ENCODE data around the gene CDKAL1. TPM values are rescaled to one million over a fixed set of nuclear protein-coding genes. Genes with fewer than 3 reads are reported as not detected.
"Not testable (repeated sequence)": the region's sequence is repeated elsewhere in the genome, so short reads cannot be mapped to it uniquely, and the experiment has no call there.

Gene CDKAL1
- total RNA-seq, 2 experiments from 2014 or later, result 22.6 to 22.7 TPM

- H3K4me3 Mint-ChIP-seq, result no peak overlapping the region
Observed at GRCh38 chr6:20724443-20725190, 190.4 kb downstream of the CDKAL1 start.

GRCh38 chr6:20725235-20725634 is 191.0 kb downstream of the CDKAL1 start:
- not testable (repeated sequence) for H3K27ac Mint-ChIP-seq, H3K27me3 Mint-ChIP-seq, DNase-seq, H3K4me3 Mint-ChIP-seq, H3K9me3 Mint-ChIP-seq
- Mint-ChIP-seq H3K36me3 (peaks cover 32% of the 10 kb centered on the region), H3K4me1 (peaks cover 11% of the 10 kb centered on the region)

More at GRCh38 chr6:20724443-20725190, 190.4 kb downstream of the CDKAL1 start:
- H3K27me3 Mint-ChIP-seq, result no peaks in the 10 kb centered on the region
- H3K4me1 Mint-ChIP-seq, result peaks cover 13% of the 10 kb centered on the region
- no peaks in the 10 kb centered on the region for H3K9me3 Mint-ChIP-seq
- H3K36me3 Mint-ChIP-seq, result peaks cover 30% of the 10 kb centered on the region
- DNase-seq, result no peak
- no peak overlapping the region for H3K27ac Mint-ChIP-seq

GRCh38 chr6:20729086-20729485 is 194.8 kb downstream of the CDKAL1 start:
- Mint-ChIP-seq H3K9me3 (peaks cover 2% of the 10 kb centered on the region), H3K4me3 (no peak overlapping the region), H3K27me3 (no peaks in the 10 kb centered on the region), H3K27ac (no peak overlapping the region), H3K4me1 (peaks cover 6% of the 10 kb centered on the region), H3K36me3 (peaks cover 32% of the 10 kb centered on the region)
- DNase-seq, result no peak

GRCh38 chr6:20732362-20732761 is 198.1 kb downstream of the CDKAL1 start:
- not testable (repeated sequence) for H3K27ac Mint-ChIP-seq, DNase-seq, H3K4me3 Mint-ChIP-seq, H3K9me3 Mint-ChIP-seq, H3K27me3 Mint-ChIP-seq, H3K4me1 Mint-ChIP-seq
- peaks cover 29% of the 10 kb centered on the region for H3K36me3 Mint-ChIP-seq

- Mint-ChIP-seq H3K9me3 (peaks cover 2% of the 10 kb centered on the region), H3K27me3 (no peaks in the 10 kb centered on the region), H3K4me3 (no peak overlapping the region), H3K27ac (no peak overlapping the region), H3K4me1 (peaks cover 10% of the 10 kb centered on the region), H3K36me3 (peaks cover 28% of the 10 kb centered on the region)
- no peak for DNase-seq
Observed at GRCh38 chr6:20732896-20733295, 198.6 kb downstream of the CDKAL1 start.

GRCh38 chr6:20737912-20738311 is 203.7 kb downstream of the CDKAL1 start:
- Mint-ChIP-seq H3K36me3 (peaks cover 40% of the 10 kb centered on the region), H3K4me1 (peaks cover 5% of the 10 kb centered on the region), H3K4me3 (no peak overlapping the region), H3K27ac (no peak overlapping the region), H3K27me3 (no peaks in the 10 kb centered on the region), H3K9me3 (peaks cover 5% of the 10 kb centered on the region)
- no peak for DNase-seq

- H3K4me1 Mint-ChIP-seq, result peaks cover 7% of the 10 kb centered on the region
- no peak overlapping the region for H3K27ac Mint-ChIP-seq
- no peak overlapping the region for H3K4me3 Mint-ChIP-seq
- H3K27me3 Mint-ChIP-seq, result no peaks in the 10 kb centered on the region
- H3K36me3 Mint-ChIP-seq, result peaks cover 42% of the 10 kb centered on the region
- no peak for DNase-seq
- peaks cover 5% of the 10 kb centered on the region for H3K9me3 Mint-ChIP-seq
Observed at GRCh38 chr6:20740088-20740487, 205.8 kb downstream of the CDKAL1 start.

- Mint-ChIP-seq H3K9me3 (peaks cover 5% of the 10 kb centered on the region), H3K27ac (no peak overlapping the region), H3K4me1 (peaks cover 7% of the 10 kb centered on the region), H3K4me3 (no peak overlapping the region), H3K36me3 (peaks cover 42% of the 10 kb centered on the region), H3K27me3 (no peaks in the 10 kb centered on the region)
- no peak for DNase-seq
Observed at GRCh38 chr6:20740727-20741126, 206.5 kb downstream of the CDKAL1 start.

GRCh38 chr6:20741490-20741889 is 207.2 kb downstream of the CDKAL1 start:
- peaks cover 38% of the 10 kb centered on the region for H3K36me3 Mint-ChIP-seq
- no peak for DNase-seq
- H3K27ac Mint-ChIP-seq, result no peak overlapping the region
- no peak overlapping the region for H3K4me3 Mint-ChIP-seq
- peaks cover 11% of the 10 kb centered on the region for H3K4me1 Mint-ChIP-seq
- peaks cover 5% of the 10 kb centered on the region for H3K9me3 Mint-ChIP-seq
- no peaks in the 10 kb centered on the region for H3K27me3 Mint-ChIP-seq

- Mint-ChIP-seq H3K9me3 (peaks cover 5% of the 10 kb centered on the region), H3K4me1 (peaks cover 15% of the 10 kb centered on the region), H3K4me3 (no peak overlapping the region), H3K36me3 (peaks cover 41% of the 10 kb centered on the region), H3K27me3 (no peaks in the 10 kb centered on the region), H3K27ac (no peak overlapping the region)
- DNase-seq, result no peak
Observed at GRCh38 chr6:20744911-20745557, 210.8 kb downstream of the CDKAL1 start.

GRCh38 chr6:20746024-20746423 is 211.8 kb downstream of the CDKAL1 start:
- H3K27ac Mint-ChIP-seq, result no peak overlapping the region
- H3K27me3 Mint-ChIP-seq, result no peaks in the 10 kb centered on the region
- H3K4me3 Mint-ChIP-seq, result no peak overlapping the region
- peaks cover 5% of the 10 kb centered on the region for H3K9me3 Mint-ChIP-seq
- H3K36me3 Mint-ChIP-seq, result peaks cover 32% of the 10 kb centered on the region
- no peak for DNase-seq
- peaks cover 17% of the 10 kb centered on the region for H3K4me1 Mint-ChIP-seq

GRCh38 chr6:20746805-20747558 is 212.7 kb downstream of the CDKAL1 start:
- Mint-ChIP-seq H3K36me3 (peaks cover 22% of the 10 kb centered on the region), H3K27me3 (no peaks in the 10 kb centered on the region), H3K4me1 (peaks cover 19% of the 10 kb centered on the region), H3K27ac (no peak overlapping the region), H3K4me3 (no peak overlapping the region), H3K9me3 (no peaks in the 10 kb centered on the region)
- no peak for DNase-seq

GRCh38 chr6:20747991-20748390 is 213.7 kb downstream of the CDKAL1 start:
- H3K9me3 Mint-ChIP-seq, result peaks cover under 1% of the 10 kb centered on the region
- H3K27me3 Mint-ChIP-seq, result no peaks in the 10 kb centered on the region
- H3K36me3 Mint-ChIP-seq, result peaks cover 21% of the 10 kb centered on the region
- H3K4me1 Mint-ChIP-seq, result peaks cover 19% of the 10 kb centered on the region
- H3K4me3 Mint-ChIP-seq, result no peak overlapping the region
- DNase-seq, result no peak
- H3K27ac Mint-ChIP-seq, result no peak overlapping the region

GRCh38 chr6:20751293-20751935 is 217.2 kb downstream of the CDKAL1 start:
- Mint-ChIP-seq H3K27me3 (no peaks in the 10 kb centered on the region), H3K9me3 (peaks cover 8% of the 10 kb centered on the region), H3K4me3 (no peak overlapping the region), H3K4me1 (peaks cover 14% of the 10 kb centered on the region), H3K27ac (no peak overlapping the region), H3K36me3 (peaks cover 37% of the 10 kb centered on the region)
- no peak for DNase-seq

GRCh38 chr6:20755631-20756030 is 221.4 kb downstream of the CDKAL1 start:
- H3K4me1 Mint-ChIP-seq, result peaks cover 3% of the 10 kb centered on the region
- DNase-seq, result no peak
- H3K36me3 Mint-ChIP-seq, result peaks cover 34% of the 10 kb centered on the region
- H3K4me3 Mint-ChIP-seq, result no peak overlapping the region
- no peaks in the 10 kb centered on the region for H3K27me3 Mint-ChIP-seq
- H3K9me3 Mint-ChIP-seq, result peaks cover 8% of the 10 kb centered on the region
- no peak overlapping the region for H3K27ac Mint-ChIP-seq

Data from activated naive CD8-positive, alpha-beta T cell treated with anti-CD3 and anti-CD28 coated beads for 36 hours (primary cell).